Measurements from ENCODE around the gene TMBIM1.

GRCh38 chr2:218256612-218257350 is 35.5 kb downstream of the TMBIM1 start:
- no peak for TF ChIP-seq EZH2phosphoT487 (conservative IDR thresholded peaks at IDR 0.05; ENCODE audit: low read length)
- no peak for TF ChIP-seq CTCF (IDR thresholded peaks at IDR 0.05; ENCODE audit: insufficient read depth, low read length, poor library complexity, severe bottlenecking)
